Non-pigmented ciliary epithelial cell (primary cell): ENCODE results near the gene ARHGAP11A.

Experiments used
- DNase-seq: peaks from one replicate; pipeline ENCODE4 v3.0.0-alpha.2; 2010; ENCODE audit warnings: low read depth

Gene ARHGAP11A

DNA sequence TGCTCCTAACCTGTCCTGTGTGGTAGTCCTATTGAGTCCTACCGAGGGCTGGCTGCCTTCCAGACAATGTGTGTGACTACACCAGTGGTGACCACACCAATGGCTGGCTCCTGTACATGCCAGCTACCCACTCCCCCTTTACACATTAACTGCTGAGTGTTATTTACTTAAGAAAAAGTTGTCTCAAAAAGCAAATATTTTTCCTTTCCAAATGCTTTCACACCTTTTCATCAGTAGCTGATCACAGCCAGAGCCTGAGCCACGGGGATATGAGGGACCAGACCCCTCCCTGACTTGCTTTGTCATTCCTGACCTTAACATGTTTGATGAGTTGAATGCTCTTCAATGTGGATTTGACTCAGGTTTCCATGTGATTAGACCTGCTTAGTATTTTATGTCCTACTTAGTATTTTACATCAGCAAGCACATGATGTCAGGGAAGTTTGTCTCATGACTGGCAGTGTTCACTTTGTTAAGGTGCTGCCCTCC lies 72.9 kb downstream of the ARHGAP11A start:
- no peak for DNase-seq
